Right lobe of liver (tissue), 6 donors: ENCODE results near the gene PRSS16. TPM values are rescaled to one million over a fixed set of nuclear protein-coding genes. Genes with fewer than 3 reads are reported as not detected.

ENCODE experiments used
- ATAC-seq, 4 donors: fragments of 200-7000 bp; cut with Tn5 transposase; one replicate each; pipeline ENCODE4 v1.9.1; 2020; ENCODE audit warnings: mild to moderate bottlenecking in 4 of 4, moderate library complexity in 4 of 4
- DNase-seq, 3 donors: peaks; one replicate each; pipeline ENCODE4 v3.0.0-alpha.2; 2020
- H3K27ac ChIP-seq, 3 donors: fragments of 200-600 bp; one replicate each; pipeline ENCODE4 v1.8.0; 2022
- H3K27me3 ChIP-seq, 2 donors: fragments of 200-600 bp; one replicate each; pipeline ENCODE4 v1.8.0; 2022
- H3K36me3 ChIP-seq, 4 donors: fragments of 200-600 bp; sonication (generic) in 1 of 4; one replicate each; pipeline versions ENCODE4 v1.5.1 to v1.8.0; 2017 to 2022; ENCODE audit warnings: control low read depth in 1 of 4
- H3K4me1 ChIP-seq, 4 donors: fragments of 200-600 bp; sonication (generic) in 1 of 4; one replicate each; pipeline versions ENCODE4 v1.5.1 to v1.8.0; 2017 to 2022; ENCODE audit warnings: control low read depth in 1 of 4
- H3K4me3 ChIP-seq, 3 donors: fragments of 200-600 bp; one replicate each; pipeline ENCODE4 v1.8.0; 2022
- H3K9me3 ChIP-seq, 4 donors: fragments of 200-600 bp; sonication (generic) in 1 of 4; one replicate each; pipeline versions ENCODE4 v1.5.1 to v1.8.0; 2017 to 2022; ENCODE audit warnings: control low read depth in 1 of 4
- POLR2A ChIP-seq: fragments of 450-650 bp; IDR thresholded peaks from one replicate; pipeline ENCODE4 v1.6.1; 2017; ENCODE audit warnings: antibody characterized with exemption, mild to moderate bottlenecking
- WGBS: methylation state at CpG from one replicate; pipeline ENCODE4 v1.1.6; 2018; ENCODE audit warnings: low coverage, low lambda C conversion rate; ENCODE audit not compliant: insufficient coverage; ENCODE audit errors: missing lambda C conversion rate; 5-methylcytosine and 5-hydroxymethylcytosine counted together
- intact Hi-C, 2 donors: fragments of 100-400 bp; cut with DNase I; formaldehyde crosslinking; loops; one replicate each; pipeline versions ENCODE4 v1.11.2 to v1.14.1; 2022
- total RNA-seq, 6 experiments: library from RNA; depleted of rRNA in 2 of 6; stranded (reverse); fragments of >200 nt in 2 of 6; fragmentation: NEBNext Ultra II Directional in 3 of 6; extraction: Animal tissue kit (Norgen Biotek cat#: 25700) in 3 of 6; gene quantifications; one replicate each; pipeline versions ENCODE4 v1.1.0 to v1.2.4, GENCODE V29; 2016 to 2023
- TF ChIP-seq, protein P1 (sequence below), 4 donors: fragments of 200-600 bp in 3 of 4; fragments of 450-650 bp in 1 of 4; IDR thresholded peaks; one replicate each; pipeline versions ENCODE4 v1.5.1 to v1.8.0; 2016 to 2022; ENCODE audit warnings: antibody characterized with exemption in 4 of 4, mild to moderate bottlenecking in 2 of 4
- donor health status: DM: no; HTN: yes; CAD: no.
- donor health status: DM: no; HTN: no; CAD: no.
- donor health status: DM: no; HTN: no; CAD: no.
- donor health status: DM: no; HTN: yes; CAD: no.
- donor health status: DM: no; HTN: yes; CAD: no.

Gene PRSS16
- total RNA-seq, 6 experiments from 2014 or later, result 0.29 to 0.37 TPM; not detected in 4

DNA sequence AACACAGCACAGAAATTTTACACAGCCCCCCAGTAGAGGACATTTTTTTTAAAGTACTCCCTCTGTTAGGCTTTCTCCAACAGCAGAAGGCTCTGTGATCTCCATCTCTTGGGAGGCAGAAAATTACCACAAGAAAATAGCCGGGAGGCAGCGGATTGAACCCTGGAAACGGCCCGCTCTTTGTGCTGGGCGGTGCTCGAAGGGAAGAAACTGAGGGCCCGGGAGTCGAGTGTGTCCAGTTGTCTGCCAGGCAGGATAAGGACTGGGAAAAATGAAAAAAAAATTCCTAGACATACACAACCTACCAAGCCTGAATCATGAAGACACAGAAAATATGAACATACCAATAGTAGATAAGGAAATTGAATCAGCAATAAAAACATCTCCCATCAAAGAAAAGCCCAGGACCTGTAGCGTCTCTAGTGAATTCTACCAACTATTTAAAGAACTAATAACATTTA is 33.1 kb downstream of the PRSS16 start:
- no peaks in the 10 kb centered on the region for H3K9me3 ChIP-seq

DNA sequence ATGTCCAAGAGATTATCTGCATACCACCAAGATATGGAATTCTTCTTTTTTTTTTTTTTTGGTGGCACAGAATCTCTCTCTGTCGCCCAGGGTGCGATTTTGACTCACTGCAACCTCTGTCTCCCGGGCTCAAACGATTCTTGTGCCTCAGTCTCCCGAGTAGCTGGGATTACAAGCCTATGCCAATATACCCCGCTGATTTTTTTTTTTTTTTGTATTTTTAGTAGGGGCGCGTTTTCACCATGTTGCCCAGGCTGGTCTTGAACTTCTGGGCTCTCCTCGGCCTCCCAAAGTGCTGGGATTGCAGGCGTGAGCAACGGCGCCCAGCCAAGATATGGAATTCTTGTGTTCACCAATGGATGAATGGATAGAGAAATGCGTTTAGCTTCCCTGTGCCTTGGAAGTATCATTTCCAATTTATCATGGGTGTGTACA is 33.6 kb downstream of the PRSS16 start:
- no peaks in the 10 kb centered on the region for H3K9me3 ChIP-seq
- H3K27me3 ChIP-seq, result peaks cover 4 to 41% of the 10 kb centered on the region in 2 donors
- DNase-seq (no peak), ATAC-seq (no peak)
- no peak for TF ChIP-seq POLR2A
- TF ChIP-seq, protein P1, sequence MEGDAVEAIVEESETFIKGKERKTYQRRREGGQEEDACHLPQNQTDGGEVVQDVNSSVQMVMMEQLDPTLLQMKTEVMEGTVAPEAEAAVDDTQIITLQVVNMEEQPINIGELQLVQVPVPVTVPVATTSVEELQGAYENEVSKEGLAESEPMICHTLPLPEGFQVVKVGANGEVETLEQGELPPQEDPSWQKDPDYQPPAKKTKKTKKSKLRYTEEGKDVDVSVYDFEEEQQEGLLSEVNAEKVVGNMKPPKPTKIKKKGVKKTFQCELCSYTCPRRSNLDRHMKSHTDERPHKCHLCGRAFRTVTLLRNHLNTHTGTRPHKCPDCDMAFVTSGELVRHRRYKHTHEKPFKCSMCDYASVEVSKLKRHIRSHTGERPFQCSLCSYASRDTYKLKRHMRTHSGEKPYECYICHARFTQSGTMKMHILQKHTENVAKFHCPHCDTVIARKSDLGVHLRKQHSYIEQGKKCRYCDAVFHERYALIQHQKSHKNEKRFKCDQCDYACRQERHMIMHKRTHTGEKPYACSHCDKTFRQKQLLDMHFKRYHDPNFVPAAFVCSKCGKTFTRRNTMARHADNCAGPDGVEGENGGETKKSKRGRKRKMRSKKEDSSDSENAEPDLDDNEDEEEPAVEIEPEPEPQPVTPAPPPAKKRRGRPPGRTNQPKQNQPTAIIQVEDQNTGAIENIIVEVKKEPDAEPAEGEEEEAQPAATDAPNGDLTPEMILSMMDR (IDR thresholded peaks at IDR 0.05), result no peak
- intact Hi-C loops, result no loop called here
- H3K4me3 ChIP-seq, result no peak overlapping the region
- no peaks in the 10 kb centered on the region for H3K4me1 ChIP-seq
- H3K27ac ChIP-seq, result no peak overlapping the region
- 4% methylated on average over 13 of the region's 13 CpGs for WGBS
- no peaks in the 10 kb centered on the region for H3K36me3 ChIP-seq

More for the DNA sequence above, 33.1 kb downstream of the PRSS16 start:
- H3K36me3 ChIP-seq, result no peaks in the 10 kb centered on the region
- no peak overlapping the region for H3K4me3 ChIP-seq
- 7% methylated on average over 9 of the region's 9 CpGs for WGBS
- intact Hi-C loops, result no loop called here
- H3K27me3 ChIP-seq, result peaks cover 4 to 47% of the 10 kb centered on the region in 2 donors
- TF ChIP-seq POLR2A, result no peak
- TF ChIP-seq, protein P1 (IDR thresholded peaks at IDR 0.05), result no peak
- ATAC-seq (no peak), DNase-seq (no peak)
- no peak overlapping the region for H3K27ac ChIP-seq
- H3K4me1 ChIP-seq, result no peaks in the 10 kb centered on the region

DNA sequence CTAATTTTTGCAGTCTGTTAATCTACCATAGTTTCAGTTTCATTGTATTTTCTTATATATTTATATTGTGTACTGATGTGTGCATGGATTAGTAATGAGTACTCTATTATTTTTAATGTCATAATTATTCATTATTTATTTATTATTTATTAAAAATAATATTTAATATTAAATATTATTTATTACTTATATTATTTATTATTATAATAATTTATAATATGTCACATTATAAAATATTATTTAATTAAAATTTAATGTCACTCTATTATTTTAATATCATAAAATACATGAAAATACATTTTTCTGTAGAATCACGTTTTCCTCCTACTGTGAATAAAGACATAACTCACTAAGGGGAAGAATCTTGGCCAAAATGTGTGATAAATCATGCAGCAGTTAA is 34.1 kb downstream of the PRSS16 start:
- Histone ChIP-seq H3K4me3 (no peak overlapping the region), H3K27ac (no peak overlapping the region), H3K4me1 (no peaks in the 10 kb centered on the region), H3K27me3 (peaks cover 4 to 37% of the 10 kb centered on the region in 2 donors), H3K9me3 (no peaks in the 10 kb centered on the region), H3K36me3 (no peaks in the 10 kb centered on the region)
- intact Hi-C loops, result no loop called here
- DNase-seq (no peak), ATAC-seq (no peak)
- WGBS, result 39% methylated on average over 1 of the region's 1 CpG
- TF ChIP-seq POLR2A, result no peak
- TF ChIP-seq, protein P1 (IDR thresholded peaks at IDR 0.05), result no peak

DNA sequence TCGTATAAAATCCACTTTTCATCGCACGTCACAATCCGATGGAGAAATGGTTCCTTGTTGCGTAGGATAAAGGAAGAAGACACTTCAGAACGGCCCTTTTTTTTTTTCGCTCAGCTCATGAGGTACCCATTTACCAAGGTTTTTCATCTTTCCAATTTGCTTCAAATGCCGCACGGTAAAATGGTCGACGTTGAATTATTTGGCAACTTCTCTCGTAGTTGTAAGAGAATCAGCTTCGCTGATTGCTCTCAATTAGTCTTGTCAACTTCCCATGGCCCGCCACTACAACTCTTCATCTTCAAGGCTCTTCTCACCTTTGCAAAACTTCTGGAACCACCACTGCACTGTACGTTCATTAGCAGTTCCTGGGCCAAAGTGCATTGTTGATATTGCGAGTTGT is 35.8 kb downstream of the PRSS16 start:
- intact Hi-C loops, result no loop called here
- no peaks in the 10 kb centered on the region for H3K36me3 ChIP-seq
- ATAC-seq (no peak), DNase-seq (no peak)
- H3K27me3 ChIP-seq, result peaks cover 4 to 35% of the 10 kb centered on the region in 2 donors
- WGBS, result 9% methylated on average over 16 of the region's 16 CpGs
- no peak overlapping the region for H3K27ac ChIP-seq
- TF ChIP-seq, protein P1 (IDR thresholded peaks at IDR 0.05), result no peak
- no peak for TF ChIP-seq POLR2A
- H3K9me3 ChIP-seq, result no peaks in the 10 kb centered on the region
- H3K4me1 ChIP-seq, result no peaks in the 10 kb centered on the region
- H3K4me3 ChIP-seq, result no peak overlapping the region

DNA sequence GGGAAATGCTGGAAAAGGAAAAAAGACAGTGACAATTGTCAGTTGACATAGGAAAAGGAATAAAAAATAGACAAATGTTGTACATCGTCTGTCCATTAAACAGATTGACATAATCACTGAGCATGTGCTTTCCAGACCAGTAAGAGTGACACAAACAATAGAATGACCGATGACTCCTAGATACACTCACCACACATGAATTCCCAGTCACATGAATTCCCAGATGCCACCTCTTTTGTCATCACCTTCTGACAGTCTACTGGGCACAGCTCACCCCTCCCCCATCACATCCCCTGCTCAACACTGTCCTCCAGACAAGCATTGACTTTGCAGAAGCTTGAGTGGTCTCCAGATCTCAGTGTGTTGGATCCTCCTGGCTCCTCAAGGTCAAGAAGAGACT is 38.6 kb downstream of the PRSS16 start:
- Histone ChIP-seq H3K36me3 (no peaks in the 10 kb centered on the region), H3K9me3 (no peaks in the 10 kb centered on the region), H3K4me3 (no peak overlapping the region), H3K4me1 (no peaks in the 10 kb centered on the region), H3K27me3 (peaks cover 4 to 38% of the 10 kb centered on the region in 2 donors), H3K27ac (no peak overlapping the region)
- intact Hi-C loops, result no loop called here
- TF ChIP-seq, protein P1 (IDR thresholded peaks at IDR 0.05), result no peak
- TF ChIP-seq POLR2A, result no peak
- ATAC-seq (no peak), DNase-seq (no peak)
- 59% methylated on average over 2 of the region's 2 CpGs for WGBS
